Right lobe of liver (tissue), 4 donors: Measurements from ENCODE around the gene MIER2.

ENCODE experiments used
- CTCF ChIP-seq, 4 donors: fragments of 200-600 bp in 3 of 4; fragments of 450-650 bp in 1 of 4; IDR thresholded peaks; one replicate each; pipeline versions ENCODE4 v1.5.1 to v1.8.0; 2016 to 2022; ENCODE audit warnings: antibody characterized with exemption in 4 of 4, mild to moderate bottlenecking in 2 of 4
- POLR2A ChIP-seq: fragments of 450-650 bp; IDR thresholded peaks from one replicate; pipeline ENCODE4 v1.6.1; 2017; ENCODE audit warnings: antibody characterized with exemption, mild to moderate bottlenecking
- donor health status: DM: no; HTN: no; CAD: no.
- donor health status: DM: no; HTN: no; CAD: no.
- donor health status: DM: no; HTN: yes; CAD: no.

DNA sequence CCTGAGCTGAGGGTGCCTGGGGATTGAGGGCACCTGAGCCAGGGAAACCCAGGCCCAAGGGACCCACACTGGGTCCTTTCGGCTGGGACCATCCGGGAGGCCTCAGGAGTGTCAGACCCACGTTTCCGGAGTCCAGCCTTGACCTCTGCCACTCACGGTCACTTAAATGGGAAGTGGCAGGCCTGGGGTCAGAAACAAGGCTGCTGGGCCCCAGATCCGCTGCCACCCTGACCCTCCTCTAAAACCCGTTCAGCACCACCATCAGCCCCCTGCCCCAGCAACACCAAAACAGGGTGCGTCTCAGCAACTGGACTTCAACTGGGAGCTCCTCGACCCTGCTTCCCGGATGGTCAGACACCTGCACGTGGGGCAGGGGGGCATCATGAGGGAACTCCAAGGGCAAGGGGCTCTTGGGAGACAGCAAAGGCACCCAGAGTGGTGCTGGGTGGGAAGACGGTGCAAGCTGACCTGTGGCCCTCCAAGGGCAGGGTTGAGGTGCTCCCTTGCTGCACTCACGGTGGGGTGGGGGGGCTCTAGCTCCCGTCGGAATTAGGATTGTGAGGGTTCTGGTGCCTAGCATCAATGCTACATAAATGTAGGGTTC lies 52.2 kb downstream of the MIER2 start:
- no peak for TF ChIP-seq CTCF (IDR thresholded peaks at IDR 0.05)
- no peak for TF ChIP-seq POLR2A
